ENCODE data around the gene ZFYVE19.

The ZFYVE19 gene

DNA sequence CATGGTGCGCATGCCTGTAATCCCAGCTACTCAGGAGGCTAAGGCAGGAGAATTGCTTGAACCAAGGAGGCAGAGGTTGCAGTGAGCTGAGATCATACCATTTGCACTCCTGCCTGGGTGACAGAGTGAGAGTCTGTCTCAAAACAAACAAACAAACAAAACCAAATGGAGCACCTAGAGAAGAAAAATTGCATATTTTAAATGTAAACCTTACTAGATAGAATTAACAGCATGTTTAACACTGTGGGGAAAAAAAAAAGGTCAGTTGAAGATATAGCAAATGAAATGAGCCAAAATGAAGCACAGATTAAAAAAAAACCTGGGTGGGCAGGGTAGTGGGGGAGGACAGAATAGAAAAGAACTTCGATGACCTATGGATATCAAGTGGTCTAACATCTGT is 14.3 kb downstream of the ZFYVE19 start:
- no peak for DNase-seq

DNA sequence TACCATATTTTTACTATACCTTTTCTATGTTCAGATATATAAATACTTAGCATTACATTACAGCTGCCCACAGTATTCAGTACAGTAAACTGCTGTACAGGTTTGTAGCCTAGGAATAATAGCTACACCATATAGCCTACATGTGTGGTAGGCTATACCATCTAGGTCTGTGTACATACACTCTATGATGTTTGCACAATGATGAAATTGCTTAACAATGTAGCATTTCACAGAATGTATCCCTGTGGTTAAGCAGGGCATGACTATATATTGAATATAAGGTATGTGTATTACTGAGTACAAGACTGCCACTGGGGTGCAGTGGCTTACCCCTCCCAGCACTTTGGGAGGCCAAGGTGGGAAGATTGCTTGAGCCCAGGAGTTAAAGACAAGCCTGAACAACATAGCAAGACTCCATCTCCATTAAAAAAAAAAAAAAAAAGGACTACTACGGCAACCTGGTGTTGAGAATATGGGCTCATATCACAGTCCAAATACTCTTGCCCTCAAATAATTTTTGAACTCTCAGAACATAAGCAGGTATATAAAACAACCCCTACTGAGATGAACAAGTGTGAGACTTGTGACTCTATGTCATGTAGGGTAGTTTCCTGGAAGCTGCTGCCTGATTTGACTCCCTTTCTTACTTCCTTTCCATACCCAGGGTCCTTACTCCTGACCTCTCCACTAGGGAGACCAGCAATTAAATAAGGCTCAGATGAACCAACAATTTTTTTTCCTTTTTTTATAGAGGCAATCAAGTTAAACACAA is 16.9 kb downstream of the ZFYVE19 start:
- DNase-seq: no peak

DNA sequence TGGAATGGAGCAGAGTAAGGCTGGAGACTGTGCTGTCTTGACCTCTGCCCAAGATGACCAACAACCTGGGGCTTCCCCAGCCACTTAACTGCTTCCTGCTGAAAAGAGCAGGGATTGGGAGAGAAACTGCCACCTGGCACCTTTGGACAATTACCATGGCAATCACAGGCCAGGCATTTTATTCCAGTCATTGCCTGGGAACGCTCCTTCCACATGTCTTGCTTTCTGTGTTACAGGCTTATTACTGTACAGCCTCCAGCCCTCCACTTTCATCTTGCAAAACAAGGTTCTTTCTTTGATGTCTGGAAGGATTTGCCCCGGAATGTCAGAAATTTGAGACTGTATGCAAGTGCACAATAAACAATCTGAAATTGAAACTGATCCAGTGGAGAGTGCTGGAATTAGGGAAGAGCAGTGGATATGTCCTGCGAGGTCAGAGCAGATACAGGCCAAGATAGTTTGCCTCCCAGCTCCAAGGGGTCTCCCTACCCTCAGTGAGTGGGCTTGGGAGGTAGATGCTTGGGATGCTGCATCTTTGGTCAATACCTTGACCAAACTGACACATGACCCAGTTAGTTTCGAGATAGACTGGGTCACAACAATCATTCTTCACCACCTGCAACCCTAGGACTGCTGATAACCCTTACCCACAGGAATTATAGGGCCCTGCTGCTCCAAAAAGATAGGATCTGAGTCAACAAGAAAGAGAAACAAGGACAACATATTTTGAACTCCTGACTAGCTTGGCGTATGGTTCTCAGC is 19.0 kb downstream of the ZFYVE19 start:
- no peak for DNase-seq

DNA sequence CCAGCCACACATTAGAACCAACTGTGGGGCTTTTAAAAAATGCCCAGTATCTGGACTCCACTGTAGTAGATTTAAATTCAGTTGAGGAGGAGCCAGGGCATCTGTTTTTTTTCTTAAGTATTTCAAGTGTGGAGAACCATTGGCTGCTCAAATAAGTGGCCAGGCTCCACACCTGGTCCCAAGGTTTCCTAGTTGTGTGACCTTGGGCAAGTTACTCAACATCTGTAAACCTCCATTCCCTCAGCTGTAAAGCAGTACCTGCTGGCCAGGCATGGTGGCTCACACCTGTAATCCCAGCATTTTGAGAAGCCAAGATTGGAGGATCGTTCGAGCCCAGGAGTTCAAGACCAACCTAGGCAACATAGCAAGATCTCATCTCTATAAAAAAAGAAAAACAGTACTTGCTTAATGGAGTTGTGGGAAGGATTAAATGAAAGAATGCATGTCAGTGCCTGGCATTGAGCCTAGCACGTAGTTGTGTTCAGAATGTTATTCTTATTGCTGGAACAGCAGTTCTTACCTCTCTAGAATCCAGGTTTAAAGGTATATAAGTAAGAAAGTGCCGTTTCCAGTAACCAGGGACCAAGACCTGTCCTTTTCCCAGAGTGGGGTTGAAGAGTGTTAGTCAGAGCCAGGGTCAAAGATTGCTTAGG is 19.7 kb downstream of the ZFYVE19 start:
- DNase-seq: no peak

DNA sequence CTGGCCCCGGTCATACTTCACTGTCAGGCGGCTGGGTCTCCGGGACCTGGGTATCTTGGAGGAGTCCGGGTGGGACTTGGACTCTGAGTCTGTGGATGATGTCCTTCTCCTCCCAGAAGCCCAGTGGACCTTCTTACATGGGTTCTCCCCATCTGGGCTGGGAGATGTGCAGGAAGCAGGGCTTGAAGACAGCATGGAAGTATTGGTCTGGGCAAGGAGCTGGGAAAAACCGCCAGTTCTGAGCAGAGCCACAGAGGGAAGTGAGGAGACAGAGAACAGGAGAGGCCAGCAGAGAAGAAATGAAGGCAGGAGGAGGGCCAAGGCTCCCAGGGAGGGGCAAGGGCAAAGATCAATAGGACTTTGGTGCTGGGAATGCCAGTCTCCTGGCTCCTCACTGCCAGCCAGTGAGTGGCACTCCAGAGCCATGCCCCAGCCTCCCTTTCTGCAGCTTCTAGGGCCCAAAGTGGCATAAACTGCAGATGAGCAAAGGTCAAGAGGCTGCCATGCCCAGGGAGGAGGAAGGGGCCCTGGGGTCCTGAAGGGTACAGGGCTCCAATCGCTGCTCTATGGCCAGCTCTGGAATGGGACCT is 21.7 kb downstream of the ZFYVE19 start, which contains the start of gene PPP1R14D:
Gene PPP1R14D (minus strand): TSS at position 262 of the 590 bp plus-strand sequence. CDS start 67 bp downstream, at position 195.
- DNase-seq: no peak

DNA sequence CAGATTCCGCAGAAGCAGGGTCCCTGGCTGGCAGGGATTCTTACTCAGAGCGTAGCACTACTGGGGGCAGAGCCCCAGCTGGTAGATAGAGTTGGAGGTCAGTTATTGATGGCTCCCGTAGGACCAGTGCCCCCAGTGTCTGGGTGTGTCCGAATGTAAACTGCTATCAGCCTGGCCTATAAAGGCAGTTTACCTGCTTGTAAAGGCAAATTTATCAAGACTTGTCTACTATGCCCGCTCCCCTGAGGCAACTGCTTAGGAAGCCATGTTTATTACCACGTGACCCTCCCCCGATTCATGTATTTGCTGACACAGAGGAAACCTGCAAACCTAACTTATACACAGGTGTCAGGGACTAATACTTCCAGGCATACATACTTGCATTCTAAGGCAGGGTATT is 22.2 kb downstream of the ZFYVE19 start:
- no peak for DNase-seq

DNA sequence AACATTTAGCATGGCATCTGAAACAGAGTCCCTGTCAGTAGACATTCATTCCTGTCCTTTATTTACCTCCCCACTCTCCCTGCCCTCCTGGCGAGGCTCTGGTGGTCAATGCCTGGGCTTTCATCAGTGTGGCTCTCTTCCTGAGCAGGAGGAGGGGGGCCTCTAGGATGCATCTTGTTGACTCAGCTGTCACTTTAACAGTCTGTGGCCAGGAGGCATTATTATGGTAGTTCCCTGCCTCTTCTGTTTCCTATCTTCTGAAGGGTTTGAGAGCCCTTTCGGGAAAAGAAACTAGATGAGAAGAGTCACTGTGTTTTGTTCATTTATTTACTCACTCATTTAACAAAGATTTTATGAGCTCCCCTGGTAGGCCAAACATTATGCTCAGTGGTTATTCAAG is 24.0 kb downstream of the ZFYVE19 start:
- DNase-seq: no peak

DNA sequence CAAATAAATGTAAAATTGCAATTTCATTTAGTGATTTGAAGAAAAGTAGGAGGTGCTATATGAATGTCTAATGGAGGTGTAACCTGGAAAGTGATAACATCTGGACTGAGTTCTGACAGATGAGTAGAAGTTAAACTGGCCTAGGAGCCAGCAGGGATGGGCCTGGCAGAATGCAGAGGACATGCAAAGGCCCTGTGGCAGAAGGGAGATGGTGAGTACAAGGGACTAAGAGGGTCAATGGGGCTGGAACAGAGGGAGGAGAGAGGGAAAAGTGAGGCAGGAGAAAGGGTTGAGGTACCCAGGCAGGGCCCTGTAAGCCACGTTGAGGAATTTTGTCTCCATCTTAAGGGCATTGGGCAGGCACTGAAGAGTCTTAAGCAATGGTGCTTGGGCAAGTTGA is 25.0 kb downstream of the ZFYVE19 start:
- DNase-seq: no peak

DNA sequence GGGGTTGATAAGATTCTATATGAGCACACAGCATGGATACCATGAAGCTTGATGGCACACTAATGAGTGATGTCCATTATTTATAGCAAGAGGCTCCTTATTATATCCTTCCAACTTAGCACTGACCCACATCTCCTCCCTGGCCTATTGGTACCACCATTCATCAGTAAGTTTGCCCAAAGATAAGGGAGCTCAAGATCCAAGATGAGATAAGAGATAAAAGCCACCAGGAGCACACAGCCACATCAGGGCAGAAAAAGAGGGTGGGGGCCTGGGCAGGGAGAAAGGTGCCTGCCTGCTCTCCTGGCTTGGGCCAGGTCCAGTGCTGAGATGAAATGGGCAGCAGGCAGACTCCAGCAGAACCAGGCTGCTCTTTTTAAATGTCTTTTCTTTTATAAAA is 26.0 kb downstream of the ZFYVE19 start:
- DNase-seq: no peak

DNA sequence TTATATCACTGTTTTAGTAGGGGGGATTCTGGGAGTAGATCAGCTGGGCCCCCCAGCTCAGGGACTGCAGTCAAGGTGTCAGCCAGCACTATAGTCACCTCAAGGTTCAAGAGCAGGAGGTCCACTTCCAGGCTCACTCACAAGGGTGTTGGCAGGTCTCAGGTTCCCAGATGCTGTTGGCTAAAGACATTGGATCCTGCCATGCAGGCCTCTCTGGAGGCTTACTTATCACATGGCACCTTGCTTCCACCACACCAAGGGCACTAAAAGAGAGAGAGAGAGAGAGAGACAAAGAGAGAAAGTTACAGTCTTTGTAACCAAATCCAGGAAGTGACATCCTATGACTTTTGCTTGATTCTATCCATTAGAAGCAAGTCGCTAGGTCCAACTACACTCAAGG is 29.1 kb downstream of the ZFYVE19 start:
- DNase-seq: no peak

DNA sequence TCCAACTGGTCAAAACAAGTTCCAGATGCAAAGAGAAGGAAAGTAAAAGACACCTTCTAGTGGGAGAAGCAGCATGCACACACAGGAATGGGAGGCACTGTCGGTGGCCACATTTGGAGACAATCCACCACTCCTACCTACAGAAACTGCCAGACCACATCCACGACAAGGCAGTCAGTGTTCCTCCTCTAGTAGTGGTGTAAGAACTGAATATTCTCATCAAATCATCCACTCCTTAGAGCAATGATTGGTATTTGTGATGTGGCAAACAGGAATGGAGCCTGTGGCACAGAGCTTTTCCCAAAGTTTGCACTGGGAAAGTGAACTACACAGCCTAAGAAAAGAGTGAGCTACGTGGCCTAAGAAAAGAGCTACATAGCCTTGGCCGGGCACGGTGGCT is 31.9 kb downstream of the ZFYVE19 start:
- no peak for DNase-seq

DNA sequence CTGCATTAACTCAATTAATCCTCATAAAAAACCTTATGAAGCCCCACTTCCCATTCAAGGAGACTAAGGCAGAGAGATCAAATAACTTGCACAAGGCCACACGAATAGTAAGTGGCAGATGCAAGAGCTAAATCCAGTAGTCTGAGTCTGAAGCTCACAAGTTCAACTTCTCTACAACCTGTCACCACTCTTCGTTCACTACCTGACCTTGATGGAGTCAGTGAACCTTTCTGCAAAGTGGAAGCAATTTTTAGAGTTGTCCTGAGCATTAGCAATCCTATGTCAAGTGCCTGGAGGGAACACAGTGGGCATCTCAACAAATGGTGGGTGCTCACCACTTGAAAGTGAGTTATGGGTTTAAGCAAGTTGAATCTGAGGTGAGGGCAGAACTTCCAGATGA is 34.9 kb downstream of the ZFYVE19 start:
- DNase-seq: no peak

DNA sequence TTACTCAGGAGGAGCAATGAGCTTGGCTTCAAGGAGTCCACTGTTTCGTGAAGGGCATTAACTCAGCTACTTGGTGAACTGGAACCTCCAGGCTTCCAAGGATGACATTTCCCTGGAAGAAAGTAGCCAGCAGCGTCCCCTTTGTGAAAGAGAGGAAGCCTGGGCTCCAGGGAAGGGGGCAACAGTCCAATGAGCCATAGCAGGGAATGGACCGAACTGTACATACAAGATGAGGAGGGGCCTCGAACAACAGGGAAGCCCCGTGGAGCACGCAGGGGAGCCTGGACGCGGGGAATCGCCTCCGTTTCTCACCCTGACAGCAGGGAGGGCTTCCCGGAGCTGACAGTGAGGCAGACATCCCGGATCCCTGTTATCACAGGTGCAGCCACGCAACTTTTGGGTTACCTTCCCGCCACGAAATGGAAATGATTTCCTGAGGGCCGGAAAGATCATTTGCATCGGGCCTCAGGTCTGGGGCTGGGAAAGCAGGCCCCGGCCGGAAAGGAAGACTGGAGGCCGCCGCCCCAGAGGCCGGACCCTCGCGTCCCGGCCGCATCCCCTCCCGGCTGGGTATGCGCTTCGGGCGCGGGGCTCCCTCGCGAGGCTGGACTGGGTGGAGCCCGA is 36.5 kb downstream of the ZFYVE19 start:
- no peak for DNase-seq

DNA sequence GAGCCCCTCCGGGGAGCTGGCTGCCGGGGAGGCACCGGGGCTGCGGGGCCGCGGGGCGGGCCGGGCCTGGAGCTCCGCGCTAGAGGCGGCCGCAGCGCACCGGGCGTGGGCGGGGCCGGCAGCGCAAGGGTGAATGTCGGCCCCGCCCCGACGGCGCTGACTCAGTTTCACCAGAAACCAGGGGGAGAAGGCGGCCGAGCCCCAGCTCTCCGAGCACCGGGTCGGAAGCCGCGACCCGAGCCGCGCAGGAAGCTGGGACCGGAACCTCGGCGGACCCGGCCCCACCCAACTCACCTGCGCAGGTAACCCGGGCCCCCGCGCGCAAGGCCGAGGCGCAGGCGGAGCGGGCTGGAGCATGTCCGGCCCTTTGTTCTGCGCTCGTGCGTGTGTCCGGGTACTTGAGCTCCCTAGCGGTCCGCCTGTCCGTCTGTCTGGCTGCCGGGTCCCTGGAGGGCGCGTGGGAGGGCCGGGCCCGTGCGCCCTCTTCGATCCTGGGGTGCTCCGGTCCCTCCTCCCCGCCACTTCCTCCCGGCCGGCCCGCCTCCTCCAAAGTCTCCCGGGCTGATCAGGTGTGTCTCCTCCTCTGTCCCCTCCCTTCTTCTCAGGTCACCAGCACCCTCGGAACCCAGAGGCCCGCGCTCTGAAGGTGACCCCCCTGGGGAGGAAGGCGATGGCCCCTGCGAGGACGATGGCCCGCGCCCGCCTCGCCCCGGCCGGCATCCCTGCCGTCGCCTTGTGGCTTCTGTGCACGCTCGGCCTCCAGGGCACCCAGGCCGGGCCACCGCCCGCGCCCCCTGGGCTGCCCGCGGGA is 37.2 kb downstream of the ZFYVE19 start, which contains the start of gene SPINT1:
Gene SPINT1 (plus strand): TSS at position 164 of the 811 bp plus-strand sequence. CDS start 507 bp downstream, at position 671.
- DNase-seq: no peak

DNA sequence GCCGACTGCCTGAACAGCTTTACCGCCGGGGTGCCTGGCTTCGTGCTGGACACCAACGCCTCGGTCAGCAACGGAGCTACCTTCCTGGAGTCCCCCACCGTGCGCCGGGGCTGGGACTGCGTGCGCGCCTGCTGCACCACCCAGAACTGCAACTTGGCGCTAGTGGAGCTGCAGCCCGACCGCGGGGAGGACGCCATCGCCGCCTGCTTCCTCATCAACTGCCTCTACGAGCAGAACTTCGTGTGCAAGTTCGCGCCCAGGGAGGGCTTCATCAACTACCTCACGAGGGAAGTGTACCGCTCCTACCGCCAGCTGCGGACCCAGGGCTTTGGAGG is 37.8 kb downstream of the ZFYVE19 start:
- DNase-seq: peak; percentile 19

DNA sequence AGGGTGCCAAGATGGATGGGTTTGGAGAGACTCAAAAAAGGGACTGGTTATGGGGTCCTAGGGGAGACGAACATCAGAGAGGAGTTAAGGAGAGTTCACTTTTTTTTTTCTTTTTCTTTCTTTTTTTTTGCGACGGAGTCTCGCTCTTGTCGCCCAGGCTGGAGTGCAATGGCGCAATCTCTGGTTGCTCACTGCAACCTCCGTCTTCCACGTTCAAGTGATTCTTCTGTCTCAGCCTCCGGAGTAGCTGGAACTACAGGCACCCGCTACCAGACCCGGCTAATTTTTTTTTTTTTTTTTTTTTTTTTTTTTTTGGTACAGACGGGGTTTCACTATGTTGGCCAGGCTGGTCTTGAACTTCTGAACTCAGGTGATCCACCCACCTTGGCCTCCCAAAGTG is 38.1 kb downstream of the ZFYVE19 start:
- DNase-seq: no peak

DNA sequence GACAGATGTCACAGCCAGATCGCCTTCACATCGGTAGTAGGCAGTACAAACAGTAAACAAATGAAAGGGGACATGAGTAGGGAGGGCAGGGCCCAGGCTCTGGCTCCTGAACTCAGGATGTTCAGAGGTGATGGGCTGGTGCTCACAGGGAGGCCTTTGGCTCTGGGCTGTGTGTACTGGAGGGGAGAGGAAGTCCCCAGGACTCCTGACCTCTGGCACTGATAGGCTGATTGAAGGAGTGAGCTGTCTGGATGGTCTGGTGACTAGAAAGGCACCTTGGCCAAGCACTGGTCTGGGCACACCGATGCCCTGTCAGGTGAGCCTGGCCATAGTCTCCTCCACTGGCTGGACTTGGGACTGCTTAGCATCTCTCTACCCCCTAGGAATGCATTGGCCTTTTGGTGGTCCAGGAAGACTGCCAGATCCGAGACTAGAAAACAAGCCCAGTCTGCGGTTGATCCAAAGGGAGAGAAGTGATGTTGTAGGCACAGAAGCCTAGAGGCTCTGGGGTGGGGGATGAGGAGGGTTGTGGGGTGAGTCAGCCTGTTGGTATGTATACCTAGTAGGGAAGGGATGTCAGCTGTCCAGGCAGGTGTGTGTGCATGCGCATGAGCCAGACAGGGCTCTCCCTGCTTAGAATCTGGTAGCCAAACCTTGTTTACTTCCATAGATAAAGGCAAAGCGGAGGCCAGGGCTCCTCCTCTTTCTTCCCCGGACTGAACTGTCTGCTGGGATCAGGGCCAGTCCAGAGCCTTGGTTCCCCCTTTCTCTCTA is 38.8 kb downstream of the ZFYVE19 start:
- no peak for DNase-seq

DNA sequence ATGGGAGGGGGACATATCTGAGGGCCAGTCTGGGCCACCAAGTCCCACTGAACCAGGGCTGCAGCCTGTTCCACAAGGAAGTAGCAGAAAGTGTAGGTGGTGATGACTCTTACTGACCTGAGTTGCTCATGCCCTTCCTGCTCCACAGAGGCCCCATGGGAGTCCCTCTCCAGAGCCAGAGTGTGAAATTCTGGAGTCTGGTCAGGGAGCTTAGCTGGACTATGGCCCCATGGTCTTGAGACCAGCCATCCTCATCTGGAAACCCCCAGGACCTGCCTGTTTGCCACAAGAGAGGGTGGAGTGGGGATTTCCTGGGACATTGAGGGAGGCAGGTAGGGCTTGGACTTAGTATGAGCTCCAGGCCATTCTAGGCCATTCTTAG is 39.9 kb downstream of the ZFYVE19 start:
- no peak for DNase-seq

DNA sequence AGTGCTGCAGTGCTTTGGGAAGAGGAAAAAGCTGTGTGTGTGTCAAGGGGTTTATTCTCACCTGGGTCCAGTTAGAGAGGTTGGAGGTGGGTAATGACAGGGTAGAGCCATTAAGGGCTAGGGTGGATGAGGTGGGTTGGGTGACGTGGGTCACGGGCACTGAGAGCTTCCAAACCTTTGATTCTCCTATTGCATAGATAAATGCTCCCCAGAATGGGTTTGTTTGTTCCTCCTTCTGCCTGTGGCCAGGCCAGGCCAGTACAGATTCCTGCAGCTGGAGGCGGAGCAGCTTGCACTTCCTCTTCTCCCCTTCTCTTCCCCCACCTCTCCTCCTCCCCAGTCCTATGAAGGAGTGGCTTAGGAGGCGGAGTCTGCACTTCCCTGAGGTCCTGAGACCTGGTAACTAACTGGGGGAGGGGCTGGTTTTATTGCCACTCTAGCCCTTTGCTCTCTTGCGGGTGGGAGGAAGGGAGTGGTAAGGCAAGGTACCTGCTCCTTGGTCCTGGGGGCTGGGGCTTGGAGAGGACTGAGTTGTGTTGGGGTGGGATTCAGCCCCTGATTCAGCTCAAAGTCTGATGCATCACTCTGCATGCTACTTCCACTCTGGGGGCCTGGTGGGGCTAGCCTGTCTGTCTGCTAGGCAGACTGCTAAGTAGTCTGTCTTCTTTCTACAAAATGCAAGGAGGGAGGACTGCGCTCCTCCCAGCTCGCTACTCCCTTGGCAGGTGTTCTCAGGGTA is 40.5 kb downstream of the ZFYVE19 start:
- DNase-seq: peak; percentile 62

DNA sequence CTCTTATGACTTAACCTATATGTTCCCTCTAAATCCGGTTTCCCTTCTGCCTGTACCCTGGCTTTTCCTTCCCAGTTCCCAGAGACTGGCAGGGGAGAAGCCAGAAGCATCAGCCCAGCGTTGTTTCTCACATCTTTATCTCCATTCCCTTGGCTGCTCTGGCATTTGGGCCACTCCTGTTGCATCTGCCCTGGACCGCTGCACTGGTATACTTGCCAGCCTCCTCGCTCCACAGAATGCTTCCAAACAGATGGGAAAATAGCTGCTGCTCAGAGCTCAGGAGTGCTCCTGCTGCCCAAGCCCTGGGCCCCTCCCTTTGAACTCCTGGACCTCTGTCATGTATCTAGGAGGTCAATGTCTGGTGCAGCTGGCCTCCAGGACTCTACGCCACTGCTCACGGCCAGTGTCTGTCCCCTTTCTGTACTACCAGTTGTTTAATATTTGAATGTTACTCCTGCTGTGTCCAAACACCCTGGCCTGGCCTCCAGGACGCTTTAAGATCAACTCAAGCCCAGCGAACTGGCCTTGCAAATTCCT is 43.8 kb downstream of the ZFYVE19 start:
- no peak for DNase-seq
